GM21576 (cell line): ENCODE data around the gene ANKRD16.

Experiments used
- ATAC-seq: cut with Tn5 transposase; IDR thresholded peaks from one replicate; pipeline ENCODE4 v1.9.1; 2021; ENCODE audit warnings: mild to moderate bottlenecking, moderate library complexity; ENCODE audit not compliant: unreplicated experiment

The ANKRD16 gene

DNA sequence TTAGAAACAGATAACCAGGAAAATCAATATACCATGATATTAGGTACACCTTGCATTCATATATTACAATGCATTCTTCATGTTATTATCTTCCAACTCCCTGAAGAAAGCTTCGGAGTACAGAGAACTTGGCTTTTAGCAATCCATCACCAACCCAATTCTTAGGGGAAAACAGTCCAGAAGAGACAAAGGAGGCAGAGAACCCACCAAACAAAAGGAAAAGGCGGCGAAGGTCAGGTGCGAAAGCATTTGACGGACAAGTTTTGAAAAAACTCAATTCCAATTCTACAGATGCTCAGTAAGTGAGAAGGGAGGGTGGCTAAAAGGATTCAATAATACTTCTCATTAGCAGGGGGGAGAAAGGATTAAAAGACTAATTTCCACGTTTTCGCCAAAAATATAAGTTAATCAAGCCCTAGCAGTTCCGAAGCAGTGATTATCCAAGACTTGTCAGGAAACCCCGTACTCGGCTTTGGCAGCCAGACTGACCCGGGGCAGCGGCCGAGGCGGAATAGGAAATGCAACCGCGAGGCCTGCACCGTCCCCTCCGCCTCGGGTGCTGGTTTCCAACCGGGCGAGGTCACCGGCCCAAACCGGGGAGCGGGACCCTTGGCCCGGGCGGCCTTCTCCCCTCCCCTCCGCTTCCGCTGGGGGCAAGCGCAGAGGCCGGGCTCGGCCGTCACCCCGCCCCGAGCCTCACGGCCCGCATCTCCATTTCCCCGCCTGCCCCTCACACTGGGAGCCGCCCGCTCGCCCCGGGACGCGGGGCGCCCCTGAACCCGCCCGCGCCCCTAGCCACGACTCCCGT is 77.2 kb downstream of the ANKRD16 start:
- ATAC-seq, result peak; percentile 19
